MM.1S (cell line): ENCODE measurements around the gene FMOD.

ENCODE experiments used
- CTCF ChIP-seq: fragments of 300-600 bp; sonication (generic); IDR thresholded peaks from 2 replicates; pipeline ENCODE4 v1.5.1; 2016; ENCODE audit warnings: antibody characterized with exemption, low read length, mixed read lengths
- EZH2 ChIP-seq: fragments of 300-600 bp; sonication (generic); optimal IDR thresholded peaks from 2 replicates; pipeline ENCODE3; 2017; ENCODE audit warnings: low read depth, mild to moderate bottlenecking, antibody characterized with exemption, low read length, mixed read lengths
- EZH2phosphoT487 ChIP-seq: fragments of 300-600 bp; sonication (generic); IDR thresholded peaks from 2 replicates; pipeline ENCODE4 v1.6.1; 2018; ENCODE audit warnings: antibody characterized with exemption, low read length

GRCh38 chr1:203390298-203390697, 39.4 kb upstream of the FMOD start:
- TF ChIP-seq CTCF (no peak), EZH2 (no peak), EZH2phosphoT487 (no peak)
